HepG2 (cell line): ENCODE data around the gene BICDL2. TPM values are rescaled to one million over a fixed set of nuclear protein-coding genes. Genes with fewer than 3 reads are reported as not detected.

Experiments used
- ATAC-seq: fragments of 200-7000 bp; cut with Tn5 transposase; 3 replicates; pipeline ENCODE4 v1.9.1; 2020; ENCODE audit warnings: mild to moderate bottlenecking, moderate library complexity
- BruUV-seq: library from RNA; stranded (reverse); fragments of 400-500 nt; replicated peaks from 2 replicates; lab custom pipeline; 2021; lab: Mats Ljungman, UMichigan
- CTCF ChIA-PET: fragments of 300-600 bp; formaldehyde crosslinking; extraction: SDS; loops from one replicate; lab custom pipeline; 2021; ENCODE audit warnings: low total read pairs, inconsistent platforms, low intra/inter-chr PET ratio; lab: Yijun Ruan, JAX
- POLR2A ChIA-PET: fragments of 350-600 bp; sonication (Branson Sonifier 250); formaldehyde crosslinking; loops from one replicate; lab custom pipeline; 2020; ENCODE audit warnings: antibody characterized with exemption, inconsistent platforms; lab: Yijun Ruan, JAX
- DNase-seq: peaks from one replicate; pipeline ENCODE4 v3.0.0-alpha.2; 2015; ENCODE audit warnings: low spot score
- FAIRE-seq: peaks from 3 replicates; lab custom pipeline; 2011; peaks lifted over from hg19 to GRCh38; lab: Jason Lieb, UNC
- H2AFZ ChIP-seq: one replicate; pipeline ENCODE4 v1.6.1; 2011; ENCODE audit warnings: low read length, inconsistent platforms
- H3K27ac ChIP-seq: fragments of 300-600 bp; 3 replicates; pipeline ENCODE4 v1.8.0; 2011; ENCODE audit warnings: mixed run types, mild to moderate bottlenecking, mixed read lengths, low read length, inconsistent platforms; ENCODE audit not compliant: insufficient read depth; ENCODE audit errors: extremely low read length
- H3K27me3 ChIP-seq, 2 experiments: fragments of 200-600 bp in 1 of 2; 2 replicates in 1 of 2; 3 replicates in 1 of 2; pipeline versions ENCODE4 v1.6.0 to v1.8.0; 2011; ENCODE audit warnings: low read length in 2 of 2, mild to moderate bottlenecking in 2 of 2, moderate library complexity in 2 of 2, inconsistent platforms in 1 of 2; ENCODE audit not compliant: insufficient read depth in 2 of 2, control insufficient read depth in 1 of 2
- H3K36me3 ChIP-seq, 2 experiments: fragments of 200-600 bp in 1 of 2; replicated peaks in 1 of 2; 2 replicates in 1 of 2; 3 replicates in 1 of 2; pipeline versions ENCODE4 v1.5.1 to v1.8.0; 2011; ENCODE audit warnings: low read length in 2 of 2, inconsistent platforms in 1 of 2; ENCODE audit not compliant: insufficient read depth in 2 of 2, control insufficient read depth in 1 of 2
- H3K4me1 ChIP-seq: 2 replicates; pipeline ENCODE4 v1.5.1; 2012; ENCODE audit warnings: low read length, inconsistent platforms; ENCODE audit not compliant: insufficient read depth
- H3K4me2 ChIP-seq: 2 replicates; pipeline ENCODE4 v1.6.0; 2011; ENCODE audit warnings: low read depth, low read length, inconsistent platforms
- H3K4me3 ChIP-seq, 3 experiments: fragments of 200-600 bp in 1 of 3; sonication (generic), shearing (Covaris generic) in 1 of 3; replicated peaks in 1 of 3; 2 replicates each; pipeline ENCODE4 v1.5.1; 2011 to 2016; ENCODE audit warnings: low read length in 3 of 3, inconsistent platforms in 2 of 3, low read depth in 2 of 3, mild to moderate bottlenecking in 2 of 3, control low read depth in 1 of 3, mixed read lengths in 1 of 3; ENCODE audit not compliant: insufficient read depth in 1 of 3
- H3K79me2 ChIP-seq: one replicate; pipeline ENCODE4 v1.6.1; 2011; ENCODE audit warnings: low read length, inconsistent platforms; ENCODE audit not compliant: insufficient read depth
- H3K9ac ChIP-seq: 2 replicates; pipeline ENCODE4 v1.6.0; 2011; ENCODE audit warnings: mild to moderate bottlenecking, low read depth, low read length, inconsistent platforms; ENCODE audit not compliant: insufficient read depth
- H3K9me3 ChIP-seq: 2 replicates; pipeline ENCODE4 v1.5.1; 2012; ENCODE audit warnings: mild to moderate bottlenecking, low read length
- H4K20me1 ChIP-seq: 2 replicates; pipeline ENCODE4 v1.6.0; 2011; ENCODE audit warnings: inconsistent platforms, mild to moderate bottlenecking, low read length, moderate library complexity; ENCODE audit not compliant: insufficient read depth
- DNMT1 ChIP-seq: sonication (generic); formaldehyde crosslinking; IDR thresholded peaks from 2 replicates; pipeline ENCODE4 v1.5.1; 2020; ENCODE audit warnings: mild to moderate bottlenecking, missing genetic modification reagents
- DPF2 ChIP-seq: sonication (generic); formaldehyde crosslinking; IDR thresholded peaks from 2 replicates; pipeline ENCODE4 v1.4.0; 2020; ENCODE audit warnings: mild to moderate bottlenecking, low read depth, missing genetic modification reagents, borderline replicate concordance
- FOXO4 ChIP-seq: sonication (generic); formaldehyde crosslinking; conservative IDR thresholded peaks from 2 replicates; pipeline ENCODE4 v1.8.1; 2023; ENCODE audit warnings: missing genetic modification reagents
- GTF2F1 ChIP-seq: fragments of 150-350 bp; IDR thresholded peaks from 2 replicates; pipeline ENCODE4 v1.6.1; 2014; ENCODE audit warnings: low read length
- HDAC1 ChIP-seq: sonication (generic); formaldehyde crosslinking; IDR thresholded peaks from 2 replicates; pipeline ENCODE4 v1.5.1; 2020; ENCODE audit warnings: mild to moderate bottlenecking, missing genetic modification reagents
- HES4 ChIP-seq: sonication (generic); formaldehyde crosslinking; IDR thresholded peaks from 2 replicates; pipeline ENCODE4 v1.9.0; 2021; ENCODE audit warnings: mild to moderate bottlenecking, missing genetic modification reagents, borderline replicate concordance
- HNRNPLL ChIP-seq: fragments of 200-400 bp; formaldehyde crosslinking; IDR thresholded peaks from 2 replicates; pipeline ENCODE4 v1.6.1; 2017; ENCODE audit warnings: mild to moderate bottlenecking, low read depth, low read length; ENCODE audit not compliant: poor library complexity, severe bottlenecking
- HOMEZ ChIP-seq: IDR thresholded peaks from 2 replicates; pipeline ENCODE4 v1.6.1; 2016; ENCODE audit warnings: low read depth
- HOXD1 ChIP-seq: sonication (generic); formaldehyde crosslinking; IDR thresholded peaks from 2 replicates; pipeline ENCODE4 v1.5.0; 2020; ENCODE audit warnings: missing genetic modification reagents
- NFIB ChIP-seq: sonication (generic); formaldehyde crosslinking; IDR thresholded peaks from 2 replicates; pipeline ENCODE4 v1.9.0; 2021; ENCODE audit warnings: missing genetic modification reagents, mild to moderate bottlenecking, borderline replicate concordance
- SP140L ChIP-seq: sonication (generic); formaldehyde crosslinking; IDR thresholded peaks from 2 replicates; pipeline ENCODE4 v1.4.0; 2020; ENCODE audit warnings: missing genetic modification reagents, borderline replicate concordance
- ZBTB39 ChIP-seq: sonication (generic); formaldehyde crosslinking; IDR thresholded peaks from 2 replicates; pipeline ENCODE4 v1.5.0; 2020; ENCODE audit warnings: missing genetic modification reagents
- ZBTB7A ChIP-seq: sonication (generic); formaldehyde crosslinking; IDR thresholded peaks from 2 replicates; pipeline ENCODE4 v1.8.0; 2022; ENCODE audit warnings: mild to moderate bottlenecking, missing genetic modification reagents
- ZNF446 ChIP-seq: sonication (generic); formaldehyde crosslinking; IDR thresholded peaks from 2 replicates; pipeline ENCODE4 v1.5.0; 2020; ENCODE audit warnings: mild to moderate bottlenecking, missing genetic modification reagents
- WGBS: methylation state at CpG from one replicate; pipeline ENCODE4 v1.1.6; 2017; ENCODE audit warnings: low lambda C conversion rate; 5-methylcytosine and 5-hydroxymethylcytosine counted together
- in situ Hi-C: cut with HindIII; loops from 2 replicates; pipeline ENCODE4 v1.10.0; 2017; ENCODE audit warnings: low pct_unique_long_range_greater_than_20kb; ENCODE audit not compliant: extremely low pct_ligation_motif_present
- intact Hi-C: fragments of 100-400 bp; cut with micrococcal nuclease; formaldehyde crosslinking; loops from one replicate; pipeline ENCODE4 v1.10.0; 2022; ENCODE audit not compliant: unreplicated experiment
- polyA plus RNA-seq, 8 experiments: library from polyadenylated mRNA; depleted of rRNA in 3 of 8; stranded (reverse) in 7 of 8; unstranded in 1 of 8; fragments of >200 nt; fragmentation: Illumina TruSeq in 4 of 8; extraction: Trizol in 4 of 8; gene quantifications; 2 replicates each; pipeline versions ENCODE4 v1.2.1 to v1.2.3, GENCODE V29; 2011 to 2016; ENCODE audit warnings: low read depth in 4 of 8, missing spikeins in 1 of 8, mixed read lengths in 1 of 8; ENCODE audit not compliant: insufficient read depth in 1 of 8
- total RNA-seq, 5 experiments: library from RNA; depleted of rRNA; stranded (reverse); fragments of >200 nt; fragmentation: Illumina TruSeq; extraction: Trizol; gene quantifications; 2 replicates each; pipeline ENCODE4 v1.2.3, GENCODE V29; 2016; ENCODE audit warnings: low read depth in 1 of 5
- TF ChIP-seq, protein P1 (sequence below): sonication (generic); formaldehyde crosslinking; IDR thresholded peaks from 2 replicates; pipeline ENCODE4 v1.5.0; 2020; ENCODE audit warnings: mild to moderate bottlenecking, missing genetic modification reagents
- TF ChIP-seq, protein P2 (sequence below): sonication (generic); formaldehyde crosslinking; IDR thresholded peaks from 2 replicates; pipeline ENCODE4 v1.4.0; 2020; ENCODE audit warnings: mild to moderate bottlenecking, missing genetic modification reagents

The BICDL2 gene
- total and polyA plus RNA-seq, 2 of the 13 experiments (the other 11 are each of a cell fraction or from before 2014, with no cell fraction given), result 0.12 TPM; not detected in 1

DNA sequence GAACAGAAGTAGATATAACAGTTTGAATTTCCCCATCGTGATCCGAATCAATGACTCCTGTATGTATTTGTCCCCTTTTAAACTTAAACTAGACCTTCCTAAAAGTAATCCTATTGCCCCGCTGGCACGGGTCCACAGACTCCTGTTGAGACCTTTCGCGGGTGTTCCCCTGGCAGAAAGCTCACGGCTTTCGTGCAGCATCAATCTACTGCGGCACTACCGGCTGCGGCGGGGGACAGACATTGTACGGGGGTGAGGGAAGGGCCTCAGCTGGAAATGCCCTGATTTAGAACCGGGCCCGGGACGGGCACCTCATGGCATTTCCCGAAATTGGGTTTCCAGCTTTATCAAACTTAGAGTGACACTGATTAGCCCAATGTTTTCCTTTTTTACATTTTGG, 43.3 kb upstream of the BICDL2 start:
- H2AFZ ChIP-seq, result no peak overlapping the region
- no peak overlapping the region for H3K27ac ChIP-seq
- H3K36me3 ChIP-seq, result no peaks in the 10 kb centered on the region
- BruUV-seq, result no TSS peak
- H3K79me2 ChIP-seq, result no peaks in the 10 kb centered on the region
- no peak overlapping the region for H3K4me2 ChIP-seq
- H3K9me3 ChIP-seq, result no peaks in the 10 kb centered on the region
- ChIA-PET CTCF (no interaction called here), POLR2A (interaction anchor here (0.7 to 1.5 kb wide), 3 partner anchors 15 to 55 kb away, joined by 3 to 8 read pairs (median 4); partner anchors contain the start of genes IL32 and ZNF213)
- peaks cover 2 to 5% of the 10 kb centered on the region in 2 experiments; a peak in 2 of 5 replicates for H3K27me3 ChIP-seq
- in situ Hi-C loops, result no loop called here
- 34% methylated on average over 16 of the region's 17 CpGs for WGBS
- H4K20me1 ChIP-seq, result no peaks in the 10 kb centered on the region
- H3K4me3 ChIP-seq, result no peak overlapping the region
- FAIRE-seq (no peak), DNase-seq (no peak), ATAC-seq (no peak)
- no peak overlapping the region for H3K9ac ChIP-seq
- peaks cover 22% of the 10 kb centered on the region for H3K4me1 ChIP-seq
- intact Hi-C loops, result no loop called here
- TF ChIP-seq NFIB (CRISPR knock-in tag), result no peak
- TF ChIP-seq, protein P1, sequence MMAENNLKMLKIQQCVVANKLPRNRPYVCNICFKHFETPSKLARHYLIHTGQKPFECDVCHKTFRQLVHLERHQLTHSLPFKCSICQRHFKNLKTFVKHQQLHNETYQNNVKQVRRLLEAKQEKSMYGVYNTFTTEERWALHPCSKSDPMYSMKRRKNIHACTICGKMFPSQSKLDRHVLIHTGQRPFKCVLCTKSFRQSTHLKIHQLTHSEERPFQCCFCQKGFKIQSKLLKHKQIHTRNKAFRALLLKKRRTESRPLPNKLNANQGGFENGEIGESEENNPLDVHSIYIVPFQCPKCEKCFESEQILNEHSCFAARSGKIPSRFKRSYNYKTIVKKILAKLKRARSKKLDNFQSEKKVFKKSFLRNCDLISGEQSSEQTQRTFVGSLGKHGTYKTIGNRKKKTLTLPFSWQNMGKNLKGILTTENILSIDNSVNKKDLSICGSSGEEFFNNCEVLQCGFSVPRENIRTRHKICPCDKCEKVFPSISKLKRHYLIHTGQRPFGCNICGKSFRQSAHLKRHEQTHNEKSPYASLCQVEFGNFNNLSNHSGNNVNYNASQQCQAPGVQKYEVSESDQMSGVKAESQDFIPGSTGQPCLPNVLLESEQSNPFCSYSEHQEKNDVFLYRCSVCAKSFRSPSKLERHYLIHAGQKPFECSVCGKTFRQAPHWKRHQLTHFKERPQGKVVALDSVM, result no peak
- no peak for TF ChIP-seq ZBTB7A (CRISPR knock-in tag)
- no peak for TF ChIP-seq DPF2
- TF ChIP-seq ZBTB39 (CRISPR knock-in tag), result no peak
- TF ChIP-seq HDAC1, result no peak
- no peak for TF ChIP-seq ZNF446 (CRISPR knock-in tag)
- no peak for TF ChIP-seq HOMEZ (CRISPR knock-in tag)
- no peak for TF ChIP-seq GTF2F1
- TF ChIP-seq, protein P2, sequence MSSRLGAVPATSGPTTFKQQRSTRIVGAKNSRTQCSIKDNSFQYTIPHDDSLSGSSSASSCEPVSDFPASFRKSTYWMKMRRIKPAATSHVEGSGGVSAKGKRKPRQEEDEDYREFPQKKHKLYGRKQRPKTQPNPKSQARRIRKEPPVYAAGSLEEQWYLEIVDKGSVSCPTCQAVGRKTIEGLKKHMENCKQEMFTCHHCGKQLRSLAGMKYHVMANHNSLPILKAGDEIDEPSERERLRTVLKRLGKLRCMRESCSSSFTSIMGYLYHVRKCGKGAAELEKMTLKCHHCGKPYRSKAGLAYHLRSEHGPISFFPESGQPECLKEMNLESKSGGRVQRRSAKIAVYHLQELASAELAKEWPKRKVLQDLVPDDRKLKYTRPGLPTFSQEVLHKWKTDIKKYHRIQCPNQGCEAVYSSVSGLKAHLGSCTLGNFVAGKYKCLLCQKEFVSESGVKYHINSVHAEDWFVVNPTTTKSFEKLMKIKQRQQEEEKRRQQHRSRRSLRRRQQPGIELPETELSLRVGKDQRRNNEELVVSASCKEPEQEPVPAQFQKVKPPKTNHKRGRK (CRISPR knock-in tag), result no peak
- TF ChIP-seq HES4, result no peak
- TF ChIP-seq DNMT1 (CRISPR knock-in tag), result no peak
- TF ChIP-seq HNRNPLL, result no peak
- TF ChIP-seq HOXD1, result no peak
- TF ChIP-seq FOXO4, result no peak
- no peak for TF ChIP-seq SP140L (CRISPR knock-in tag)
